Measurements from ENCODE around the gene SSH2. TPM values are rescaled to one million over a fixed set of nuclear protein-coding genes. Genes with fewer than 3 reads are reported as not detected.
"Not testable (repeated sequence)": the region's sequence is repeated elsewhere in the genome, so short reads cannot be mapped to it uniquely, and the experiment has no call there.

SSH2 gene
- 32.1 TPM for total RNA-seq

GRCh38 chr17:29929533-29930408 is at the start of gene SSH2:
Gene SSH2 (minus strand): TSS chr17:29930228. CDS start chr17:29930000, 228 bp downstream.
- DNase-seq: peak; percentile 95

- DNase-seq: peak; percentile 62
These were observed 47.8 kb upstream of the SSH2 start for GRCh38 chr17:29977836-29978235.

GRCh38 chr17:29973005-29973404 is 43.0 kb upstream of the SSH2 start:
- DNase-seq: no peak

DNA sequence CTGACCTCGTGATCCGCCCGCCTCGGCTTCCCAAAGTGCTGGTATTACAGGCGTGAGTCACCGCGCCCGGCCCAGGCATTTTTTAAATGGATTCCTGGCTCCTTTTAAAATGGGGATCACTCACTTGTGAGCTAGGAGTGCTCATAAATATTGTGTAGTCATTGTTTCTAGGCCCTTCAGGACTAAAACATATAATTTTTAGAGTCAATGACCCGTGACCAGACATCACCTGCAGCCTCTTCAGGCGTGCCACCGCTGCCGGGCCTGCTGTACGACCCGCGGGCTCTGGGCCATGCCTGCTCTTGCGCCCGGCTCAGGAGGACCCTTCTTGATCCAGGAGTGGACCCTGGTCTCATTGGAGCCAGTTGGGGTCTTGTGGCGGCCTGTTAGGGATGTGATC is 42.2 kb upstream of the SSH2 start:
- no peak for DNase-seq

DNA sequence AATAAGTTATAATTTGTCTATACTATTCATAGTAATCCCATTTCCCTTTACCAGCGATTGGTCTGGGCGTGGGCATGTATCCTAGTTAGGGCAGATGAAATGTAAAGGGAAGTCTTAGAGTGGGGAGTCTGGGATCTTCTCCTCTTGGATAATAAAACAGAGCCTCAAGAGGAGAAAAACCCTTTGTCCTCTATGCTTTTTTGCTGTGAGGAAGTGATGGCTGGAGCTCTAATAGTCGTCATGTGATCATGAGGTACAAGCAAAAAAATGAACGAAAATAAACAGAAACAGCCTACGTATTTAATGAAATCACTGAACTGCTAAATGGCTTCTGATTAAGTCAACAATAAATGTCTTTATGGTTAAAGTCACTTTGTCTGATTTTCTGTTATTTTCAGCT is 38.2 kb upstream of the SSH2 start:
- DNase-seq: no peak

- DNase-seq: no peak
These were observed 32.6 kb upstream of the SSH2 start for GRCh38 chr17:29962656-29963055.

GRCh38 chr17:29959658-29960337 is 29.8 kb upstream of the SSH2 start:
- no peak for DNase-seq

- DNase-seq: no peak
These were observed 29.1 kb upstream of the SSH2 start for GRCh38 chr17:29958947-29959657.

DNA sequence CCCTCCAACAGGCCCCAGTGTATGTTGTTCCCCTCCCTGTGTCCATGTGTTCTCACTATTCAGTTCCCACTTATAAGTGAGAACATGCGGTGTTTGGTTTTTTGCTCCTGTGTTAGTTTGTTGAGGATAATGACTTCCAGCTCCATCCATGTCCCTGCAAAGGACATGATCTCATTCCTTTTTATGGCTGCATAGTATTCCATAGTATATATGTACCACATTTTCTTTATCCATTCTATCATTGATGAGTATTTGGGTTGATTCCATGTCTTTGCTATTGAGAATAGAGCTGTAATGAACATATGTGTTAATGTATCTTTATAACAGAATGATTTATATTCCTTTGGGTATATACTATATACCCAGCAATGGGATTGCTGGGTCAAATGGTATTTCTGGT is 27.5 kb upstream of the SSH2 start:
- not testable (repeated sequence) for DNase-seq

DNA sequence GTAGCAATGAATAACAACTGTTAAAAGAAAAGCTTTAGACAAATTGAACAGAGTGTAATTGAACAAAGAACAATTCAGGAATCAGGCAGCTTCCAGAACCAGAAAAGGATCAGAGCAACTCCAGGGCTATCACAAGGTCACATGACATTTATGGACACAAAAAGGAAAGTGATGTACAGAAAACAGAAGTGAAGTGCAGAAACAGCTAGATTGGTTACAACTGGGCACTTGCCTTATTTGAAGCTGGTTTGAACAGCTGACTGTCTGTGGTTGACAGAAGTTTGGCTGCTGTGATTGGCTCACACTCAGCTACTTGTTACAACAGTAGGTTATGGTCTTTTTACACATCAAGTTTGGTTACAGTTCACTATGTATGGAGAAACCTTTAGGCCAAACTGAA is 26.2 kb upstream of the SSH2 start:
- DNase-seq: peak; percentile 16

GRCh38 chr17:29954405-29954804 is 24.4 kb upstream of the SSH2 start:
- DNase-seq: no peak

GRCh38 chr17:29949696-29950095 is 19.7 kb upstream of the SSH2 start:
- DNase-seq: no peak

DNA sequence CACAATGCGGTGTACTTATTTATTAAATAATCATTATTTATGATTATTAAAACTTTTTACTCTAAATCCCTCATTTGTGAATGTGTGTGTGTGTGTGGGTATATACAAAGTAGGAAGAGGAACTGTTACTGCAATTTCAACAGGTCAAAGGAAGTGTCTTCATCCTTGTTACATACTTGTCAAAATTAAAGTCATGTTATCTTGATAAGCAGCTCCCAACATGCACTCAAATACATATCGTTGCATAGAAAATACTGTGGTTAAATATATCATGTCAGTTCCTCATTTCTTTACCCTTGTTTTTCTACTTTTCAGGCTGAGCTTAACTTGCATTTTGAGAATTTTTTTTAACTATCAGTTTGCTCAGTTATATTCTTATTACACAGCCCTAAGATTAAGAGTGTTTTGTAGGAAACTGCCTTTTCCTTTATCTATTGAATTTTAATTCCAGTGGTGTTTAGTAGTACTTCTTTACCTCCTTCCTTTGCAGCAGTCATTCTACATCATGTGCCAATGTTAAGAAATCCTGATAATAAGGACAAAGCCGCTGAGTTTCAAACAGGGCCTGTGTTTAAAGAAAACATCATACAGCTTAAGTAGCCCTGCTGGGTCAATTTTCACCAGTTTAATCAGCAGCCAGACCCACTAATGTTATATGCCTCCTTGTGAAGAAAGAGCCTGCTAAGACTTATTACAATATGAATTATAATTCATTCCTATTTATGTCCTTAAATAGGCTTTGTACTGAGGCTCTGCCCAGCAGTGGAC is 18.6 kb upstream of the SSH2 start:
- no peak for DNase-seq

DNA sequence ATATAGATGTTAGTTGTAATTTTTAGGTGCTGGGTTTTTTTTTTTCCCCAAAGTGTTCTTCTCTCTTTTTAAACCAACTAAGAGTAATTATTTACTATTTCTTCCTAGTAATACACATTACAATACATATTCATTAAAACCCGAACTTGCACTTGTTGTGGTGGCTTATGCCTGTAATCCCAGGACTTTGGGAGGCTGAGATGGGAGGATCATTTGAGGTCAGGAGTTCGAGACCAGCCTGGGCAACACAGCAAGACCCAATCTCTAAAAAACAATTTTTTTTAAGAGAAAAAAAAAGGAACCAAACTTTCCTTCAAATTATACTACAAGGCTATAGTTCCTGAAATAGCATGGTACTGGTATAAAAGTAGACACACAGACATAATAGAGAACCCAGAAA is 15.3 kb upstream of the SSH2 start:
- no peak for DNase-seq

- DNase-seq: no peak
These were observed 11.3 kb upstream of the SSH2 start, which contains the start of gene EFCAB5 for GRCh38 chr17:29941334-29941733. Gene EFCAB5 (plus strand): TSS chr17:29941634. CDS start chr17:29941797, 163 bp downstream.

DNA sequence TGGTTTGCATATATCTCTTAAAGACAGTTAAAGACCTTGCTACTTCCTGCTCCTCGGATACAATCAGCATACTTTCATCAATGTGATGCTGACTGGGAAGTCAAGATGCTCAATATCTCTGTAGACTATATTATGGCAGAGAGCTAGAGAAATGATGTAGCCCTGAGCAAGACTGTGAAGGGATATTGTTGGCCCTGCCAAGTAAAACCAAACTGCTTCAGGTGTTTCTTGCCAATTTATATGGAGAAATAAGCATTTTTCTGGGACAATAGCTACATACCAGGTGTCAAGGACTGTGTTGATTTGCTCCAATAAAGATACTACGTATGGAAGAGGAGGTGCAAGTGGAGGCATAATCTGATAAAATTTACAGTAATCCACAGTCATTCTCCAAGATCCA is 6.7 kb upstream of the SSH2 start:
- no peak for DNase-seq

DNA sequence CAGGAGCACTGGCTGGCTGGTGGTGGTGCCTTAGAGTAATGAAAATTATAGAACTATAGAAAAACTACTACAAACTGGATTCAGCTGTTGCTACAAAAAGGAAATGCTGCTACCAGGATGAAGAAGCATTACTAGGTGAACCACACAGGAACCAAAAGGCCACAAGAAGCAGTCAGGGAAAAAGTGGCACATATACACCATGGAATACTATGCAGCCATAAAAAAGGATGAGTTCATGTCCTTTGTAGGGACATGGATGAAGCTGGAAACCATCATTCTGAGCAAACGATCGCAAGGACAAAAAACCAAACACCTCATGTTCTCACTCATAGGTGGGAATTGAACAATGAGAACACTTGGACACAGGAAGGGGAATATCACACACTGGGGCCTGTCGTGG is 5.9 kb upstream of the SSH2 start:
- not testable (repeated sequence) for DNase-seq

DNA sequence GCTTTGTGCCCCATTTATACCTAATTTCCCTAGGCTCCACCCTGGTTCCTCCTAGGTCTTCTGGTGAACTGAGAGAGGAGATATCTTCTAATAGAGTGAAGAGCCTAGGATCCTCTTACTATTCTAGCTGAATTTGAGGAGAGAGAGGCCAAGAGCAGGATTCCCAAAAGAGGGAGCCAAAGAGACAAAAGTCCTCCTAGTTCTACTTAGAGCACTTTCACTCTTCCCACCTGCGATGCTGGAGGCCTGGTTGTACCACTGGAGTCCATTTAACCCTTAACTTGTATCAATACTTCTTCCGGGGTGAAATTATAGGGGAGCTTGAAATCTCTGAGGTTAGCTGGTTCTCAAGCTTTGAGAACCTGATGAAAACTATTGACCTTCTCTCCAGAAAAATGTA is 3.4 kb upstream of the SSH2 start:
- peak; percentile 23 for DNase-seq

- peak; percentile 93 for DNase-seq
These were observed 1.4 kb upstream of the SSH2 start for GRCh38 chr17:29931231-29931932.

- DNase-seq: no peak
These were observed 482 bp upstream of the SSH2 start for GRCh38 chr17:29930409-29931010.

DNA sequence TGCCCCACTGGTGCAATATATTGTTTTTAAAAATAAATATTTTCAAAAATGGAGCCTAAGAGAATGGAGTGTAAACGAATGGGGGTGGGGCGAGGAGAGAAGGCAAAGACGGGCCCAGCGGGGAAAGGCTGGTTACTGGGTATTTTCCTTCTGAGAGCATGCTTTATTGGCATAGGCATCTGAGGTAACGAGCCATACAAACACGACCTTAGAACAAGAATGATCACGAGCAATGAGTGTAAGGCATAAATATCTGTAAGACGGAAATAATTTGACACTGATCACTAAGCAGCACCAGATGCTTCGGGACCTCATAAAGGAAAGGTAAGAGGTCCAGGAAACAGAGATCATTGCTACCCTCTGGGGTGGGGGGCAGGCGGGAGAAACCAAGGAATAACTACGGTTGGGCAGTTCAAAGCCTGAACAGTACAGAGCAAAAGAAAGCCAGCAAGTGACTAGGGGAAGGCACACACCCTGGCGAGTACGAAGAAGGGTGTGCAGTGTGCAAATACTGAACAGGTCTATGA is 959 bp downstream of the SSH2 start:
- DNase-seq: peak; percentile 51
